IPS-NIHi11 (cell line): ENCODE results near the gene GSTM4.

Experiments used
- DNase-seq: peaks from one replicate; pipeline ENCODE4 v3.0.0; 2012; ENCODE audit warnings: mixed read lengths, low spot score

Gene GSTM4

GRCh38 chr1:109625176-109625575, 30.7 kb upstream of the GSTM4 start:
- DNase-seq: no peak

GRCh38 chr1:109625601-109626560, 30.0 kb upstream of the GSTM4 start:
- DNase-seq: no peak

DNA sequence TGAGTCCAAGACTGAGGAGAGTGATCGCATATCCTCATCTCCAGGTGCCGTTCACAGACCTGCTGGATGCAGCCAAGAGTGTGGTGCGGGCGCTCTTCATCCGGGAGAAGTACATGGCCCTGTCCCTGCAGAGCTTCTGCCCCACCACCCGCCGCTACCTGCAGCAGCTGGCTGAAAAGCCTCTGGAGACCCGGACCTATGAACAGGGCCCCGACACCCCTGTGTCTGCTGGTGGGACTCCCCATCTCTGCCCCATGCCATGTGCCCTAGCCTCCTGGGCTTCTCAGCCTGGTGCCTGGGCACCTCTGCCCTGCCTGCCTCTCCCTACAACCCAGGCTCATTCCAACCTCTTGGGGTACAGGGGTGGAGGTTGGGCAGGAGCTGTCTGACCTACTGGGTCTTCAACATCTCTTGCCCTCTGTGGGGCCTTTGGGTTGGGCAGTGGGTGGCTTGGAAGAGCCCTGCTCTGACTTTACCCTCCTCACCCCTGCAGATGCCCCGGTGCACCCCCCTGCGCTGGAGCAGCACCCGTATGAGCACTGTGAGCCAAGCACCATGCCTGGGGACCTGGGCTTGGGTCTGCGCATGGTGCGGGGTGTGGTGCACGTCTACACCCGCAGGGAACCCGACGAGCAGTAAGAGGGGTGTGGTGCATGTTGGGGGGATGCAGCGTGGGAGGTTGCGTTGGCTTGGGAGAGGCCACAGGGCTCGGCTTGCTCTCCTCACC, 29.1 kb upstream of the GSTM4 start:
- DNase-seq: no peak

DNA sequence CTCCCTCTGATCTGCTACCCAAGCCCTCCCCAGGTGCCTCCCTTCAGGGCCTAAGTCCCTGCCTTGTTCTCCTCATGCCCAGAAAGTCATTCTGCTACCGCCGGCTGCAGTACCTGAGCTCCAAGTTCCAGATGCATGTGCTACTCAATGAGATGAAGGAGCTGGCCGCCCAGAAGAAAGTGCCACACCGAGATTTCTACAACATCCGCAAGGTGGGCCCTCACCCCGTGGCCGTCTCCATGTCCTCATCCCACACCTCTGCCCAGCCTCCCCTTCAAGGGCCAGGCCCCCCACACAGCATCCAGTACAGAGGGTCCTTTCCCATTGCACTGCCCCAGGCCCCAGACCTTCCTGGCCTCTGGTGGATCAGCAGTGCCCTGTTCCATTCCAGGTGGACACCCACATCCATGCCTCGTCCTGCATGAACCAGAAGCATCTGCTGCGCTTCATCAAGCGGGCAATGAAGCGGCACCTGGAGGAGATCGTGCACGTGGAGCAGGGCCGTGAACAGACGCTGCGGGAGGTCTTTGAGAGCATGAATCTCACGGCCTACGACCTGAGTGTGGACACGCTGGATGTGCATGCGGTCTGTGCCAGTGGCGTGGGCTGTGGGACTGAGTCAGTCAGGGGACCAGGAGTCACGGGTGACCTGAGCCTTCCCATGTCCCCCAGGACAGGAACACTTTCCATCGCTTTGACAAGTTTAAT, 28.1 kb upstream of the GSTM4 start:
- no peak for DNase-seq

DNA sequence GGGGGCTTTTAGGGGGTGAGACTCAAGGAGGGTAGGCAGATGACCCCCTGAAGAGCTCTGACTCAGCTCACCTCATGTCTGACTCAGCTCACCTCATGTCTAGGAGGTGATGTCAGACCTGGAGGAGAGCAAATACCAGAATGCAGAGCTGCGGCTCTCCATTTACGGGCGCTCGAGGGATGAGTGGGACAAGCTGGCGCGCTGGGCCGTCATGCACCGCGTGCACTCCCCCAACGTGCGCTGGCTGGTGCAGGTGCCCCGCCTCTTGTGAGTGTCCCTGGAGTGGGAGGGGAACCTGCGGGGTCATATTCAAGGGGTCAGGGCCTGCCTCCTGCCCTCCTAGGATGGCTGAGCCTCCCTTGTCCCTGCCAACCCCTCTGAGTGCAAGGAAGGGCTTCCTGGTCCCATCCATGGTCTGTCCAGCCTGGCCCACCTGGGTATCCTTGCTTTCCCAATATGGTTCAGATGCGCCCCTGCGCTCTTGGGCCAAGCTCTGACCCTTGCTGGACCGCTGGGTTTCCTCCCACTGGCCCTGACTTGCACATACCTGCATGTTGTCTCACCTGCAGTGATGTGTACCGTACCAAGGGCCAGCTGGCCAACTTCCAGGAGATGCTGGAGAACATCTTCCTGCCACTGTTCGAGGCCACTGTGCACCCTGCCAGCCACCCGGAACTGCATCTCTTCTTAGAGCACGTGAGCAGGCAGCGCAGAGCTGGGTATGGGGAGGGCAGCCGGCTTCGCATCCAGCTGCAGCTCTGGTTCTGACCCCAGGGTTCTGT, 27.2 kb upstream of the GSTM4 start:
- DNase-seq: no peak

DNA sequence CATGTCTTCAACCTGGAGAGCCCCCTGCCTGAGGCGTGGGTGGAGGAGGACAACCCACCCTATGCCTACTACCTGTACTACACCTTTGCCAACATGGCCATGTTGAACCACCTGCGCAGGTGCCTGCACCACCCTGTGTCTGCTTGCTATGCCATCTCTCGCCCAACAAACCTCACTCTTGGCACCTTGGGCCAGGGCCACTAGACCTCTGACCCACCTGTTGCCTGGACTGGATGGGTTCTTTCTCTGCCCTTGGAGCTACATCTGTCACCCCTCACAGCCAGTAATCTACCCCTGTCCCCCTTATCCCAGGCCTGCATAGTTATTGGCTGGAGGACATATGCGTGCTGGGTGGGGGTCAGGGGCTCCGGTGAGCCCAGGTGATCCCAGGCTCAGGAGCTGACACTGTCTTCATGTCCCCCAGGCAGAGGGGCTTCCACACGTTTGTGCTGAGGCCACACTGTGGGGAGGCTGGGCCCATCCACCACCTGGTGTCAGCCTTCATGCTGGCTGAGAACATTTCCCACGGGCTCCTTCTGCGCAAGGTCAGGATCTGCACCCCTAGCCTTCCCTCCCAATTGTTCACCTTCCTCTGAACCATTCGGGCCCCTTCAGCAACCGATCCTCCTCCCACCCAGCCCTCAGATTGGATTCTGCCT, 26.4 kb upstream of the GSTM4 start:
- DNase-seq: no peak

DNA sequence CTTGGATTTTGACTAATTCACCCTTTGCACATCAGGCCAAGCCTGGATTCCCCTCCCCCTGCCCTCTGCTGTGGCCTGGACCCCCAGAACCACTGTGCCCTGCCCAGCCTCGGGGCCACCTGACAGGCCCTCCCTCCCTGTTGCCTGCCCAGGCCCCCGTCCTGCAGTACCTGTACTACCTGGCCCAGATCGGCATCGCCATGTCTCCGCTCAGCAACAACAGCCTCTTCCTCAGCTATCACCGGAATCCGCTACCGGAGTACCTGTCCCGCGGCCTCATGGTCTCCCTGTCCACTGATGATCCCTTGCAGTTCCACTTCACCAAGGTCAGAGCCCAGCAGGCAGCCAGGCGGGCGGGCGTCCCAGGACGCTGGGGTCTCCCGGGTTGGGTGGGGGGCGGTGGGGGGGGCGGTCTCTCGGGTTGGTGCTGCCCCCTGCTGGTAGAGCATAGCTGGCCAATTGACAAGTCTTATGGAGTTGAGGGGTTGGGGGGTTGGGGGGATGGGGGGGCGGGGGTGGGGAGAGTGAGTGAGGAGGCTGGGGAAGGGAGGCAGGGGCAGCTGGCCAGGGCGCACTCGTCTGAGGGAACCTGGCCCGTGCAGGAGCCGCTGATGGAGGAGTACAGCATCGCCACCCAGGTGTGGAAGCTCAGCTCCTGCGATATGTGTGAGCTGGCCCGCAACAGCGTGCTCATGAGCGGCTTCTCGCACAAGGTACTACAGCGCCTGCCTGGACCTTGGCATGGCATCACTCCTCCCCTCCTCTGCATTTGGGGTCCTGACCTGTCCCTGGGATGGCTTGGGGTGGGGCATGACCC, 25.6 kb upstream of the GSTM4 start:
- peak; percentile 90 for DNase-seq

DNA sequence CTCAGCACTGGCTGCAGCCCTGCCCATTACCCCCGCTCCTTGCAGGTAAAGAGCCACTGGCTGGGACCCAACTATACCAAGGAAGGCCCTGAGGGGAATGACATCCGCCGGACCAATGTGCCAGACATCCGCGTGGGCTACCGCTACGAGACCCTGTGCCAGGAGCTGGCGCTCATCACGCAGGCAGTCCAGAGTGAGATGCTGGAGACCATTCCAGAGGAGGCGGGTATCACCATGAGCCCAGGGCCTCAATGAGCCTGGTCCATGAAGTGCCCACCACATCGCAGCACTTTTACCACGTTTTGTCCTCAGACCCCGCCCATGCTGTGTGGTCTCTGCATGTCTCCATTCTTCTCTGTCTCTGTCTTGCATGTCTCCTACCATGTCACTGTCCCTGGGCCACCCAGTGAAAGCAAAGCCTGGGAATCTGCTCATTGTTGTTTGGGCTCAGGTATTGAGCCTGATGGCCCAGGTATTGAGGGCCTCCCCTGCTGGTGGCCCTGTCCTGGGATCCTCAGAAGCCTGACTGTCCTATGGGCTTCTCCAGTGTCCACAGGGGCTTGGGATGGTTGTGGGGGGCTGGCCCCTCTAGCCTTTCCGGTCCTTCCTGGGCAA, 24.9 kb upstream of the GSTM4 start:
- DNase-seq: no peak

GRCh38 chr1:109631513-109632505, 24.1 kb upstream of the GSTM4 start:
- no peak for DNase-seq

GRCh38 chr1:109632671-109633346, 23.1 kb upstream of the GSTM4 start:
- no peak for DNase-seq

GRCh38 chr1:109634292-109634691, 21.6 kb upstream of the GSTM4 start:
- no peak for DNase-seq

DNA sequence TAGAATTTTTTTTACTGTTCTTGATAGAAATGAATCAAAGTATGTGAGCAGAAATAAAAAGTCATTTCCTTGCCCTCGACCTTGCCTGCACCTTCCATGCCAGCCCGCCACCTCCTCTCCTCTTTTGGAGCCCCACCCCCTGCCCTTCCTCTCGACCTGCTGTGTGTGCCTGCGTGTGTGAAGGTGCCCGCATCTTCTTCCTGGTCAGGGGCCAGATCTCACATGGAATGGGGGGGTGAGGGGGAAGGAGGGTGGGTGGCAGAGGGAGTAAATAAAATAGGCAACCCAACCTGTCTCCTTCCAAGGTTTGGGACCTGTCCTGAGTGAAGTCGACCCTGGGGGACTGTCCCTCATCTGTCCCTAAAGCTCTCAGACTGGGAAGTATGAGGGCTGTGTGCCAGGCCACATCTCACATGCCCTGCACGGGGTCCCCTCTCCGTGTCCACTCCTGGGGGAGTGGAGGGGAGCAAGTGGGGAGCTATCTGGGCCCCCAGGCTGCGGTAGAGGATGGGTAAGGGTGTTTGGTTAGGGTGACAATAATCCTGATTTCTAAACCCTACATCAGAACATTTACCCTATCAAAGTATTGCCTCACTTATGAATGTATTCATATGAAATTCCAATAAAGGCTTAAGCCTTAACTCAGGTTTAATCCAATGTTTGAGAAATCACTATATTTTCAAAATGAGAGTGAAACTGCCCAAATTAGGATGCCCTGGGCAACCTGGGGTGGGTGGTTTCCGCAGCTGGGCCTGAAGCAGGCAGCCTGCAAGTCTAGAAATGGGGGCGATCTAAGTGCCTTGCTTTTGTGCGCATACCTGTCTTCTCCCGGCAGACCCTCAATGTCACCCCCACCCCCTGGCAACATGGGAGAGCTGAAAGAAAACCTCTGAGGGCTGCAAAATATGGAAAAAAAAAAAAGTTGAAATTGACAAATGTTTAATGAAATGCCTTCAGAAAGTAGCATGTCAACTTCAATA, 20.8 kb upstream of the GSTM4 start:
- DNase-seq: no peak

GRCh38 chr1:109635862-109636200, 20.1 kb upstream of the GSTM4 start:
- no peak for DNase-seq

- DNase-seq: peak; percentile 46
Observed at GRCh38 chr1:109636201-109636952, 19.5 kb upstream of the GSTM4 start.

DNA sequence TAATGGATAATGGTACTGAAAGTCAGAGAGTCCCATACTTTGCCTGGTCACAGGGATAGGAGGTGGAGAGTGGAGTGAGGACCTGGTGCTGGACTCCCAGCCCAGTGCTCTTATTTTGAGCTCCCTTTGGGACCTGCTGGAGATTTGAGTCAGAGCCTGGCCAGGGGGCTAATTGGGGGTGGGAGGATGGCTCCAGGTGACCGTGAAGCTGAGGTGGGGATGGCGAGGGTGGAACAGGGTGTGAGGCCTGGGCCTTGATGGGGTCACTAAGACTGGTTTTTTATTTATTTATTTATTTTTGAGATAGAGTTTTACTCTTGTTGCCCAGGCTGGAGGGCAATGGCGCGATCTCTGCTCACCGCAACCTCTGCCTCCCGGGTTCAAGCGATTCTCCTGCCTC, 18.5 kb upstream of the GSTM4 start:
- DNase-seq: no peak
